Measurements from ENCODE around the gene MLN.

DNA sequence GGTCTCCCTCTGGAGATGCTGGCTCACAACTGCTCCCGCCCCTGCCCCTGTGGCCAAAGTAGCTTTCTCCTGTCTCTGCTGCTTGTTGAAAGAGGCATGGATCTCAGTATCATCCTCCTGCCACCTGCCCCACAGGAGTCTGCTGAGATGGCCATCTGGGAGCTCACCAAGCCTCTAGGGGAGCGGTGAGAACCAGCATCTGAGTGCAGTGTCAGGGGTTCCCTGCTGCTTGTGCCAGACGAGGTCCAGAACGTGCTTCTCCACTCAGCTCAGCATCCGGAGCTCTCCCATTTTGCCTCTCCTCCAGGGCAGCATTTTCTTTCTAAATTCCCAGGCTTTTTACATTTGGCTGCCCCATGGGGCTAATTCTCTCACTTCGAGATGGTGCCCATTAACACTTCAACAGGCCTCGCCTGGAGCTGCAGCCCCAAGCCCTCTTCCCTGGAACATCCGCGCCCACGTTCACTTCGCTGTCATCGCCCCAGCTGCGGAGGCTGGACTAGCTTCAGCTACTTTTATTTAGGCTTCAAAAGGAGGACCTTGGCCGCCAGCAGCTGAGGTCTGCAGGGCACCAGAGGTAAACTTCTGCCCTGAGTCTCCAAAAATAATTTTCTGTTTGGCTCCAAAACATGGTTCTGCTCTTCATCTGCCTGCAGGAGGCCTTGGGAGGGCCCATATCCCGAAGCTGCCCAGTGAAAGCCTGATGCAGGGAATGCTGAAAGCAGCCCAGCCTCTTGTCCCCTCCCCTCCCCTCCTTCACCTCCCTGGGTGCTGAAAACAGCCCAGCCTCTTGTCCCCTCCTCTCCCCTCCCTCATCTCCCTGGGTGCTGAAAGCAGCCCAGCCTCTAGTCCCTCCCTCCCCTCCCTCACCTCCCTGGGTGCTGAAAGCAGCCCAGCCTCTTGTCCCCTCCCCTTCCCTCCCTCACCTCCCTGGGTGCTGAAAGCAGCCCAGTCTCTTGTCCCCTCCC lies 25.2 kb upstream of the MLN start:
- TF ChIP-seq, protein P1, sequence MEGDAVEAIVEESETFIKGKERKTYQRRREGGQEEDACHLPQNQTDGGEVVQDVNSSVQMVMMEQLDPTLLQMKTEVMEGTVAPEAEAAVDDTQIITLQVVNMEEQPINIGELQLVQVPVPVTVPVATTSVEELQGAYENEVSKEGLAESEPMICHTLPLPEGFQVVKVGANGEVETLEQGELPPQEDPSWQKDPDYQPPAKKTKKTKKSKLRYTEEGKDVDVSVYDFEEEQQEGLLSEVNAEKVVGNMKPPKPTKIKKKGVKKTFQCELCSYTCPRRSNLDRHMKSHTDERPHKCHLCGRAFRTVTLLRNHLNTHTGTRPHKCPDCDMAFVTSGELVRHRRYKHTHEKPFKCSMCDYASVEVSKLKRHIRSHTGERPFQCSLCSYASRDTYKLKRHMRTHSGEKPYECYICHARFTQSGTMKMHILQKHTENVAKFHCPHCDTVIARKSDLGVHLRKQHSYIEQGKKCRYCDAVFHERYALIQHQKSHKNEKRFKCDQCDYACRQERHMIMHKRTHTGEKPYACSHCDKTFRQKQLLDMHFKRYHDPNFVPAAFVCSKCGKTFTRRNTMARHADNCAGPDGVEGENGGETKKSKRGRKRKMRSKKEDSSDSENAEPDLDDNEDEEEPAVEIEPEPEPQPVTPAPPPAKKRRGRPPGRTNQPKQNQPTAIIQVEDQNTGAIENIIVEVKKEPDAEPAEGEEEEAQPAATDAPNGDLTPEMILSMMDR (IDR thresholded peaks at IDR 0.05; ENCODE audit: borderline replicate concordance, extremely low read depth, low read length, poor library complexity, severe bottlenecking) = no peak
- TF ChIP-seq EZH2 (IDR thresholded peaks at IDR 0.05; ENCODE audit: borderline replicate concordance, low read depth, low read length, severe bottlenecking) = no peak

Data from DND-41 (cell line).